T follicular helper cell (primary cell): ENCODE measurements around the gene SND1.

Source experiments
- DNase-seq: peaks from one replicate; pipeline ENCODE4 v3.0.0-alpha.2; 2020; ENCODE audit warnings: low read depth

Gene SND1

DNA sequence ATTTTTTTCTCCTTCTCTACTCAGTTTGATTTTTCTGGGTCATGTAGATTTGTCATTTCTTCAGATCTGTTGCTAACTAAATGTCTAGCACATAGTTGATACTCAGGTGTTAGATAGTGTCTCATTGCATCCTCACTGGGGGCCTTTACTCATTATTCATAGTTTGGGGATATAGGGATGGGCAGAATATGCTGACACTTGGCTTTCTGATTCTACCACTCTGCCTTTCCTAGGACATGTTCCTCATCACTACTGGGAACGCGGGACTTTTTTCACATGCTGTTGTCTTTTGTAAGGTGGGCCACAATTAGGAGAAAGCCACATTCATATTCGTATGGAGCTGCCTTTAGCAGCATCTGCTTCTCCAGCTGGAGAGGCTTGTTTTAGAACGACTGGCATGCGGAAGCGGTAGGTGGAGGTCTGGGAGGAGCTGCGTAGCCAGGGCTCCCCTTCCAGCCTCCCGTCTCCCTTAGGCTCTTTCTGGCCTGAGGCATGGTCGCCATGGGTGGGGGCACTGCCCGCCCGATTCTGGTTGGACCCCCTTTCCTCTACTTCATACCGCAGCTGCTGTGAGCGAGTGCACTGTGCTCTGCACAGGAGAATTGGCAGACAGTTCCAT is 78.8 kb downstream of the SND1 start:
- no peak for DNase-seq

- no peak for DNase-seq
Observed at GRCh38 chr7:127731431-127732080, 79.6 kb downstream of the SND1 start.

DNA sequence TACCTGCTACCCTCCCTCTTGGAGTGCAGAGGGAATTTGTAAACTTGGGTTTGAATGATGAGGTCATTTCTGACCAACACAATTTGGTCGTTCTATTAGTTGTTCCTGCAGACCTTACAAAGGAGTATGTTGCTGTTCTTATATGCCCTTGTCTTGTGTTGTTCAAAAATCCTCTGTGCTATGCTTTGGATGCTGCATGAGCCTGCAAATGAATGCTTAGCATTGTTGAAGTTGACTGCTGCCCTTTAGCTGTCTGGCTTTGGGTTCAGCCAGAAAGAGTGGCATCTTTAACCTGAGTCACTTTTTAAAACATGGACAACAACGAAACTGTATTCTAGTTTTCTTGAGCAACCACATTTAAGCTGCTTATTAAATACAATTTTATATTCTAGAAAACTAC is 80.3 kb downstream of the SND1 start:
- DNase-seq, result no peak

DNA sequence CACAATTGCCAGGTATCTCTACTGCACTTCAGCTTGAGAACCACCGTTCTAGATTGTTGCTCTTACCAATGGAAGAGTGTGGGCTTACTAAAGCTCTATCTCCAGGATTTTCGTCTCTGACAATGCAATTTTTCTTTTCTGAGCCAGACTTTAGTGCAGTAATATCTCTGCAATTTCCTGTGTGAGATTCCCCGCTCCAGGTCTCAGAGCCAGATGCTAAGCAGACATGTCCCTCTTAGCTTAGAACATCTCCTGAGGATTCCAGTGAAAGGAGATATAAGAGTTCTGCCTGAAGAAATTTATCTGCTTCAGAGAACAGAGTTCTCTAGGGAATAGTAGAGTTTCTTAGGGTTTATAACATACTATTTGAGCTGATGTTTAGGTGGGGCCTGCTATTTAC is 82.0 kb downstream of the SND1 start:
- no peak for DNase-seq

DNA sequence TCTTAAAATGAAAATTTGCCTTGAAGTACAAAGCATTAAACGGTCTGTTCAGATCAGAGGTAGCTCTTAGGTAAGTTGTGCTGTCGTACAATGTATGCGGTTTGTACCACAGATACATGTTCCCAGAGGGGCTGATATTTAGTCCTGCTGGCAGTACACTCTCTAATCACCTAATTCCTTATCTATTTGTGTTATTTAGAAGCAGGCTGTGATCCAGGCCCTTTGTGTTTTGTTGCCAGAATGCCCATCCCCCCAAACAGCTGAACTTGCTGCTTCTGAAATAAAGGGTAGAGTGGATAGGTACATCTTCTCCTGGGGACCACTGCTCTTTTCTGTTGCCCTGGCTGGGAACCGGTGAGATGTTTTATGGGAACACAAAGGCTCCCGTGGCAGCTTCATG is 84.5 kb downstream of the SND1 start:
- no peak for DNase-seq

DNA sequence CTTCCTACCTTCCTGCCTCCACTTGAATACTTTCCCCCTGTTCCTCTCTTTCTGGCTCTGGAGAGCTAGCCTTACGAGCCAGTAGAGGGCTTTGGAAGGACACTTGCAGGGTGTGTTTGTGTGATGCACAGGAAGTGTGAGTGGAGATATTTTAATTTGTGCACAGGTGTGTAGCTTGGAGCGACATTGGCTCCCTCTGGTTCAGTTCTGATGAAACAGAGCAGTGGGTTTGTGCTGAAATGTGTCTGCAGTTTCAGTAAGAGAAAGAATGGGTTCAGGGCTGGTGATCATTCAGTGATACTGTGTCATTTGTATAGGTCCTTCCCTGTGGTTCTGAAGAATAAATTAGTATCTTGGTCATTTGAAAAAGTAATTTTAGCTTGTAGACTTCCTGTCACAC is 86.9 kb downstream of the SND1 start:
- no peak for DNase-seq

GRCh38 chr7:127741764-127742375 is 89.9 kb downstream of the SND1 start:
- DNase-seq, result no peak

DNA sequence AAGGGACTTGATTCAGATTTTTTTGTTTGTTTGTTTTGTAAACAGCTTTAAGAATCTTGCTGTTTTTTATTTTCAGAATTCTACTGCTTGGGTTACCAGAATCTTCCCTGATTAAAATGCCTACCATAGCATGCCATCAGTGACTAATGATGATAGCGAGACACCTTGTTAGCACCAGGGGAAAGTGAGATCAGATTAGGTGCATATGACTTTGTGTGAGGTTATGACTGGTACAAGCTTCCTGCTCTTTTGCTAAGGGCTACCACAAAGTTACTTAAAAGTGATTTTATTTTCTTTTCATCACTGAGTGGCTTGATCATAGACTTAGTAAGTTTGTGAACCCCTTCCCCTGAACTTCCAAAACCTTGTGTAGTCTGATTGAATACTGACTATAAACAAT is 93.5 kb downstream of the SND1 start:
- DNase-seq, result no peak

DNA sequence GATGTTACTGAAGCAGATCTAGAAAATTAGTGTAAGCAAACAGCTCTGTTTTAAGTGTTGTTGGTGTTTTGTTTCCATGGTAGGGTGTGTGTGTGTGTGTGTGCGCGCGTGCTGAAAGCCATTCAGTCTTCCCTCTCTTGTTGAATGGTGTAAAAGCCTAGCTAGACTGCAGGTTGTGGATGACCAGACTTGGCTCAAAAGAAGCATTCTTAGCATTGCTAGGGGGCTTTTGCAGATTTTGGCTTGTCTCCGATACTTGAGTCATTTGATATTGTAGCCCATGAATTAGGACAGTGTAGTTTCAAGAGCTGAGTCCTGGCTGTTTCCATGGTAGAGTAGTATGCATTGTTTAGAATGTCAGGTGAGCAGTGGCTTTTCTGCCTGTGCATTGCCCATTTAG is 99.1 kb downstream of the SND1 start:
- DNase-seq, result no peak

DNA sequence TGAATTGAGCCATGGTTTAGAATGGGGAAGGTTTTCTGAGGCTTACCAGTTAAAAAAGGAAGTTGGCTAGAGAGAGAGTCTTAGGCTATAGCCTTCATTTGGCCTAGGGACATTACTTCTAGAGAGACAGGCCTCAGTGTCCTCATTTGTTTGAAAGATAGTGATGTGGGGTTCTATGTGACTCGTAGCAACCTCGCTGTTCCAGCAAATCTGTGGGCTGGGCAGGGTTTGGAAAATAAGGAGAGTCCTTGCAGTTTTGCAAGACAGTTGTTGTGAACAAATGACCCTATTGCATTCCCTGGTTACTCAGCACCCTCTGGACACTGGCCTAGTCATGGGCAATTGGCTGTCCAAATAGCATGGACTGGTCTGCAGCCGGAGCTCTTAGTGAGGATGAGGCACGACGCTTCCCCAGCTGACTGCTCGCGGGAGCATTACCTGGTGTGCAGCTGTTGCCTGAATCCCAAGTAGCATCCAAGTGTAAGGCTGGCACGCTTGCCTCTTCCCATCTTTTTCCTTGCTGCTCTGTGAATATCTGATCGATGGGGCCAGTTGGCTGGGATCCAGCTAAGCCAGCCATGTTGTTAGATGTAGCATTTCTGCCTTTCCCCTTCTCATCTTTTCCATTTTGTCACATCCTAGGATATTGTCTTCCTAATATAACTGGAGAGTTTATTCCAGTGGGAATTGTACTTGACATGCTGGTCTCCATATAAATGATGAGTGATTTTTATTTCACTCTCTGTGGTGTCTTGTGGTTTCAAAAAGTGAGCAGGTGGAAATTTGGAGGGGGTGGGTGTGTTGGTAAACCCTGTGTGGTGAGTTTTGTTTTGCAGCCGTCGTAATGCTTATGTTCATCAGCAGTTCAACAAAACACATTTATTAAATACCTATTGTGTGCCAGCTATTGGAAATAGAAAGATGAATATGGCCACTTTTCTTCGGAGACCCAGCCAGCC is 99.8 kb downstream of the SND1 start:
- DNase-seq, result no peak

DNA sequence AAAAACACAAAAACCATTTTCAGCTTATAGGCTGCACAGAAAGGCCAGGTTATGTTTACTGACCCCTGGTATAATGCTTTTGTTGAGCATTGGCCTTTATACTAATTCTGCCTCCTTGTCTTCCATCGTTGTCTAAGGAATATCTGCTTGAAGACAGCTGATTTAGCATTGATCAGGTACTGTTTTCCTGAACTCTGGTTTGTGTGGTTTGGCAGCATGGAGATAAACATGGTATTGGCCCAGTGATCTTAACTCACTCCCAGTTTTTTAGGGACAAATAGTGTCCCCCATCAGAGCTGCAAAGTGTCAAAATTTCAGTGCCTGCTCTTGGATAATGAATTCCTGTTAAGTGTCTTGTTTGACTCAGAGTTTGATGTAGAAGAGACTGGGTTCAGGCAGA is 100.8 kb downstream of the SND1 start:
- no peak for DNase-seq

GRCh38 chr7:127754457-127754856 is 102.5 kb downstream of the SND1 start:
- no peak for DNase-seq

DNA sequence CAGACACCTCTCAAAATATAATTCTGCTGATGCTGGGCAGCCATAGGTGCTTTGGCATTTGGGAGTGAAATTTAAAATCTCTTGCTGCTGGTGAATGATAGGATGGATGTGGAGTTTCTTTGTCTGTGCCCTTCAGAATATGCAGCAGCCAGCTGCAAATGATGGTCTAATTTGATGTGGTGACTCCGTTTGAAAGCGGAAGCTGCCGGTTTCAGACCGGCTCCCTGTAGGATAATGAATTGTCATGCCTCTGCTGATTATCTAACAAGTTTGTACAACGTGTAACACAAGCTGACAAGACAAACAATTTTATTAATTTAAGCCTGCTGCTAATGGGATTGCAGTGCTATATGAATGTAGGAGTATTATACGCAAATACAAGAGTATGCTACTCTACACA is 103.5 kb downstream of the SND1 start:
- DNase-seq, result no peak

GRCh38 chr7:127755965-127756364 is 104.0 kb downstream of the SND1 start:
- DNase-seq, result no peak

DNA sequence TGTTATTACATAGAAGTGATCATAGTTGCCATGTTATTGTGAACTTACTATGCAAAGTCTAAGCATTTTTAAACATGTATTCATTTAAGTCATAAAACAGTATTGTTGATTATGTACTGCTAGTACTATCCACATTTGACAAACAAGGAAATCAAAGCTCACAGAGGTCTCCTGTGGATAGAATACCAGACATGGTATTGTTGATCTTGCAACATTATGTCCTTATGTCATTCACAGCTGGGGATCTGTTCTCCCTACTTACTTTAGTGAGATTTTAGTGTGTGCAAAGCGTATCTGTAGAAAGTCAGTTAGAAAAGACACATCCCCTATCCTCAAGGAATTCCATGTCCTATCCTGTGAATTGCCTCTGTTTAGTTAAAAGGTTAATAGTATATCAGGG is 106.1 kb downstream of the SND1 start:
- no peak for DNase-seq

DNA sequence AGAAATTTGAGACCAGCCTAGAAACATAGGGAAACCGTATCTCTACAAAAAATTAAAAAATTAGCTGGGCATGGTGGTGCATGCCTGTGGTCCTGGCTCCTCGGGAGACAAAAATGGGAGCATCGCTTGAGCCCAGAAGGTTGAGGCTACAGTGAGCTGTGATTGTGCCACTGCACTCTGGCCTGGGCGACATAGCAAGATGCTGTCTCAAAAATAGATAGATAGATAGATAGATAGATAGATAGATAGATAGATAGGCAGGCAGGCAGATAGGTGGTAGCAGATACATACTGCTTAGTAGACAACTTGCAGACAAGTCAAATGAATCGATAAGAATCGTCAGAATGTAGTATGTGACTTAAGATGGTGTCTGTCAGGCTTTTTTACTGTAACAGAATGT is 106.9 kb downstream of the SND1 start:
- DNase-seq, result no peak

DNA sequence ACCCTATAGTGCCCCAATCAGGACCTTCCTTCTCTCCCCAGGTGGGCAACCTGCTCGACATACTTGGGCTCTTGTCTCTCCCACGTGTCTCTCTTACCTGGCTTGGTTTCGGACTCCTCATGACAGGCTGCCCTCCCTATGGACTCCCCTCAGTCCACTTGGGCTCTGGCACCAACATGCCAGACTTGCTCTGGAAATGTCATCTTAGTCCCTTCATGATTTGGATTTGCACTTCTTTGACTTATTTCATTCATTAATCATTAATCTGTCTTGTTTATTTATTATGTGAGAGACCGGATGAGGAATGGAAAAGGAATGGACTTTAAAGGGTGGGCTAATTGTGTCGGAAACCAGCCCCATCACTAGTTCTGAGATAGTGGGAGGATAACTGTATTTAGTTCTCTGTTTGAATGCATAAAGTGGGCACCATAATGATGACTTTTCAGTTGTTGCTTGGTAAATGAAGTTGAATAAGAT is 108.0 kb downstream of the SND1 start:
- no peak for DNase-seq

DNA sequence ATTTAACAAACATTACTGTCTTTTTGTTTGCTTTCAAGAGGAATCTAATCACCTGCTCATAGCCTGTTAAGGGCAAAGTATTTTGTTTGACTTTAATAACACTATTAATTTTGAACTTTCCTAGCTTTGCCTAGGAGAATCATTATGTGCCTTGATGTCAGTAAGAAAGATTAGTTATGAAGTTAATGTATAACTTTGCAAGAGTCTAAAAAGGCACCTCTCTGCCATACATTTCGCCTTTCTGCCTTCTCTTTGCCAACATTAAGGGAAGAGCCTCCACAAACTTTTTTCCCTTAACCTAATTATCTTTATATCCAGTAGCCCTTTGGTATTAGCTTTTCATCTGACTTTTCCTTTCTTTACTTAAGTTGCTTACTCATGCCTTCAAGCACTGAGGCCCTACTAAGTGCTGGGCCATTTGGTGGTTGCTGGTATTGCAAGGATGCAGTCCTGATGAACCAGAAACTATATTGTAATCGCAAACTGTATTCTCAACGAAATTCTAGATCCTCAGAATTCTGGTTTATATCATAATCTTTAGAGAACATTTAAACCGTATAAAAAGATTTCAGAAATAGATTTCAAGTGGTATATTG is 108.5 kb downstream of the SND1 start:
- DNase-seq, result no peak

GRCh38 chr7:127761196-127761595 is 109.2 kb downstream of the SND1 start:
- no peak for DNase-seq

DNA sequence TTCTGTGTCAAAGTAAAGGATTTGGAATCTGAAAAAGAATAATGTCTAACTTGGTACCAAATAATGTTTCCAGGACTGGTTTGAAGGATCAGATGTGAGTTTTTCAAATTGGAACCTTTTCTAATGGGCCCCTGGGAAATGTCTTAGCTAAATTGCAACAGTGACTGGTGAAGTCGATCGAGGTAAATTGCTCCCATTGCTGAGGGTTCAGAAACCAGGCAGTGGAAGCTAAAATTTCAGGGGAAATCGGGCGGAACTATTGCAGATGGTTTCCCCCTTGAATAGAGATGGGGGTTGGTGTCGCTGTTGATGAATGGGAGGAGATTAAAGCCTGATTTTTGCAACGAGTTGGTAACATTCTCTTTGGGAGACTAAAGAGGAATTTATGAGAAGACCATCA is 112.7 kb downstream of the SND1 start:
- no peak for DNase-seq

GRCh38 chr7:127765150-127765549 is 113.2 kb downstream of the SND1 start:
- no peak for DNase-seq

- DNase-seq, result no peak
Observed at GRCh38 chr7:127766831-127767459, 115.0 kb downstream of the SND1 start.
